GM10266 (cell line): ENCODE measurements around the gene NKX6-1.

Source experiments
- DNase-seq: peaks from one replicate; pipeline ENCODE4 v3.0.0; 2012; ENCODE audit errors: extremely low spot score
- CTCF ChIP-seq: IDR thresholded peaks from 2 replicates; pipeline ENCODE4 v1.5.1; 2012; ENCODE audit warnings: mild to moderate bottlenecking, low read depth; ENCODE audit not compliant: control insufficient read depth, insufficient read depth; ENCODE audit errors: missing control alignments

Gene NKX6-1

GRCh38 chr4:84498935-84499623, at the start of gene NKX6-1:
TSS of gene NKX6-1 (minus strand) at chr4:84499292. CDS start at chr4:84498228, 1,064 bp downstream.
- no peak for TF ChIP-seq CTCF
- DNase-seq: no peak

- no peak for TF ChIP-seq CTCF
- no peak for DNase-seq
Measured at GRCh38 chr4:84547211-84547610, 48.1 kb upstream of the NKX6-1 start.

- no peak for DNase-seq
- TF ChIP-seq CTCF: no peak
Measured at GRCh38 chr4:84545093-84545492, 46.0 kb upstream of the NKX6-1 start.

GRCh38 chr4:84535901-84536300, 36.8 kb upstream of the NKX6-1 start:
- DNase-seq: no peak
- no peak for TF ChIP-seq CTCF

GRCh38 chr4:84531689-84532088, 32.6 kb upstream of the NKX6-1 start:
- DNase-seq: no peak
- no peak for TF ChIP-seq CTCF

- no peak for DNase-seq
Measured at GRCh38 chr4:84530871-84531270, 31.8 kb upstream of the NKX6-1 start.

More at GRCh38 chr4:84530871-84531270, 31.8 kb upstream of the NKX6-1 start:
- TF ChIP-seq CTCF: no peak
